GM19023 (cell line): ENCODE results near the gene KPNA2.

Source experiments
- ATAC-seq: cut with Tn5 transposase; IDR thresholded peaks from one replicate; pipeline ENCODE4 v1.9.1; 2021; ENCODE audit warnings: mild to moderate bottlenecking, moderate library complexity; ENCODE audit not compliant: unreplicated experiment

Gene KPNA2

GRCh38 chr17:68095205-68095811, 59.8 kb downstream of the KPNA2 start:
- no peak for ATAC-seq

- no peak for ATAC-seq
Observed at GRCh38 chr17:68096111-68096510, 60.6 kb downstream of the KPNA2 start.
